Measurements from ENCODE around the gene KCNIP1.
"Not testable (repeated sequence)": the region's sequence is repeated elsewhere in the genome, so short reads cannot be mapped to it uniquely, and the experiment has no call there.

KCNIP1 gene

GRCh38 chr5:170537451-170538095 lies 33.8 kb downstream of the KCNIP1 start:
- DNase-seq (ENCODE audit: low read depth) = no peak

GRCh38 chr5:170538096-170538465 lies 34.3 kb downstream of the KCNIP1 start:
- DNase-seq (ENCODE audit: low read depth) = no peak

- DNase-seq (ENCODE audit: low read depth) = no peak
Measured at GRCh38 chr5:170538696-170539586, 35.1 kb downstream of the KCNIP1 start.

GRCh38 chr5:170540271-170540670 lies 36.5 kb downstream of the KCNIP1 start:
- DNase-seq (ENCODE audit: low read depth) = no peak

GRCh38 chr5:170541146-170541769 lies 37.4 kb downstream of the KCNIP1 start:
- no peak for DNase-seq (ENCODE audit: low read depth)

GRCh38 chr5:170542691-170543293 lies 39.0 kb downstream of the KCNIP1 start:
- no peak for DNase-seq (ENCODE audit: low read depth)

- DNase-seq (ENCODE audit: low read depth) = no peak
Measured at GRCh38 chr5:170545313-170545712, 41.5 kb downstream of the KCNIP1 start.

- DNase-seq (ENCODE audit: low read depth) = no peak
Measured at GRCh38 chr5:170545811-170546210, 42.0 kb downstream of the KCNIP1 start.

GRCh38 chr5:170546282-170546681 lies 42.5 kb downstream of the KCNIP1 start:
- DNase-seq (ENCODE audit: low read depth) = no peak

GRCh38 chr5:170550382-170550781 lies 46.6 kb downstream of the KCNIP1 start:
- not testable (repeated sequence) for DNase-seq (ENCODE audit: low read depth)

- DNase-seq (ENCODE audit: low read depth) = no peak
Measured at GRCh38 chr5:170551076-170551475, 47.3 kb downstream of the KCNIP1 start.

GRCh38 chr5:170551622-170552021 lies 47.8 kb downstream of the KCNIP1 start:
- no peak for DNase-seq (ENCODE audit: low read depth)

GRCh38 chr5:170552621-170553115 lies 48.8 kb downstream of the KCNIP1 start:
- DNase-seq (ENCODE audit: low read depth) = peak; percentile 9

- DNase-seq (ENCODE audit: low read depth) = no peak
Measured at GRCh38 chr5:170553218-170553617, 49.4 kb downstream of the KCNIP1 start.

- DNase-seq (ENCODE audit: low read depth) = no peak
Measured at GRCh38 chr5:170554521-170555267, 50.9 kb downstream of the KCNIP1 start.

GRCh38 chr5:170557314-170557713 lies 53.5 kb downstream of the KCNIP1 start:
- DNase-seq (ENCODE audit: low read depth) = no peak

GRCh38 chr5:170559296-170559695 lies 55.5 kb downstream of the KCNIP1 start:
- DNase-seq (ENCODE audit: low read depth) = no peak

GRCh38 chr5:170560938-170561337 lies 57.1 kb downstream of the KCNIP1 start:
- no peak for DNase-seq (ENCODE audit: low read depth)

GRCh38 chr5:170562166-170562874 lies 58.5 kb downstream of the KCNIP1 start:
- DNase-seq (ENCODE audit: low read depth) = no peak

GRCh38 chr5:170562875-170563228 lies 59.0 kb downstream of the KCNIP1 start:
- no peak for DNase-seq (ENCODE audit: low read depth)

Data from fibroblast of gingiva (primary cell).